ENCODE measurements around the gene TMEFF2.

TMEFF2 gene

DNA sequence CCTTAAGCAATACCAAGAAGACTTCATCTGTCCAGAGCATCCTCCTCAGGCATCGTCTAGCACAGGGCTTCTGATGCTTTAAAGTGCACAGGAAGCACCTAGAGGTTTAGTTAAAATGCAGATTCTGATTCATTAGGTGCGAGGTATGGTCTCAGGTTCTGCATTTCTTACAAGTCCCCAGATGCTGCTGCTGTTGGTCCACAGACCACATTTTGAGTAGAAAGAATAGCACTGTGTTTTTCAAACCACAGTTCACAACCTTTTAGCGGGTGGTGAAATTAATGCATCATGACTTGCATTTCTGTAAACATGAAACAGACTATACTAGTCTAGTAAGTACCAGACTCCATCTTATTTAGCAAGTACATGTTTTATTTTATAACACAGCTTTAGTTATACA lies 134.6 kb downstream of the TMEFF2 start:
- no peaks in the 10 kb centered on the region for H4K20me1 ChIP-seq (ENCODE audit: low read depth, low read length)
- no peak overlapping the region for H3K4me2 ChIP-seq (ENCODE audit: low read depth, low read length, poor library complexity, severe bottlenecking)
- H3K9me2 ChIP-seq (replicated peaks; ENCODE audit: insufficient read depth, low read length): no peaks in the 10 kb centered on the region
- no peak overlapping the region for H3K4me3 ChIP-seq (ENCODE audit: insufficient read depth, low read length, poor library complexity, severe bottlenecking)
- no peaks in the 10 kb centered on the region for H3K79me2 ChIP-seq (ENCODE audit: insufficient read depth, low read length)
- H3K27me3 ChIP-seq (ENCODE audit: low read length): peaks cover 5% of the 10 kb centered on the region; the same call in 1 of the 2 replicates
- no peak overlapping the region for H3K27ac ChIP-seq (ENCODE audit: low read depth, low read length)
- no peak overlapping the region for H2AFZ ChIP-seq (ENCODE audit: low read depth, low read length, severe bottlenecking)
- no peak for TF ChIP-seq EZH2phosphoT487 (conservative IDR thresholded peaks at IDR 0.05; ENCODE audit: low read length)
- no peak for TF ChIP-seq CTCF (IDR thresholded peaks at IDR 0.05; ENCODE audit: insufficient read depth, low read length, poor library complexity, severe bottlenecking)
- H3F3A ChIP-seq (ENCODE audit: insufficient read depth): no peaks in the 10 kb centered on the region
- no peaks in the 10 kb centered on the region for H3K36me3 ChIP-seq (ENCODE audit: low read length)
- no peaks in the 10 kb centered on the region for H3K9me3 ChIP-seq (ENCODE audit: insufficient read depth, low read length)
- no peak overlapping the region for H3K9ac ChIP-seq (ENCODE audit: low read length)

- Histone ChIP-seq H2AFZ (ENCODE audit: low read depth, low read length, severe bottlenecking) (no peak overlapping the region), H3K36me3 (ENCODE audit: low read length) (no peaks in the 10 kb centered on the region)
These were observed 135.5 kb downstream of the TMEFF2 start for GRCh38 chr2:192059266-192059665.

GRCh38 chr2:192053921-192054320 lies 140.8 kb downstream of the TMEFF2 start:
- Histone ChIP-seq H2AFZ (ENCODE audit: low read depth, low read length, severe bottlenecking) (no peak overlapping the region), H3K9ac (ENCODE audit: low read length) (no peak overlapping the region), H3K4me3 (ENCODE audit: insufficient read depth, low read length, poor library complexity, severe bottlenecking) (no peak overlapping the region), H3K9me2 (replicated peaks; ENCODE audit: insufficient read depth, low read length) (no peaks in the 10 kb centered on the region), H3K27me3 (ENCODE audit: low read length) (no peaks in the 10 kb centered on the region), H3K79me2 (ENCODE audit: insufficient read depth, low read length) (no peaks in the 10 kb centered on the region), H3F3A (ENCODE audit: insufficient read depth) (no peaks in the 10 kb centered on the region), H4K20me1 (ENCODE audit: low read depth, low read length) (no peaks in the 10 kb centered on the region), H3K36me3 (ENCODE audit: low read length) (no peaks in the 10 kb centered on the region), H3K9me3 (ENCODE audit: insufficient read depth, low read length) (no peaks in the 10 kb centered on the region), H3K4me2 (ENCODE audit: low read depth, low read length, poor library complexity, severe bottlenecking) (no peak overlapping the region), H3K27ac (ENCODE audit: low read depth, low read length) (no peak overlapping the region)
- TF ChIP-seq CTCF (IDR thresholded peaks at IDR 0.05; ENCODE audit: insufficient read depth, low read length, poor library complexity, severe bottlenecking) (no peak), EZH2phosphoT487 (conservative IDR thresholded peaks at IDR 0.05; ENCODE audit: low read length) (no peak)

More at GRCh38 chr2:192059266-192059665, 135.5 kb downstream of the TMEFF2 start:
- Histone ChIP-seq H3K27ac (ENCODE audit: low read depth, low read length) (no peak overlapping the region), H3K9me2 (replicated peaks; ENCODE audit: insufficient read depth, low read length) (no peaks in the 10 kb centered on the region), H3K4me2 (ENCODE audit: low read depth, low read length, poor library complexity, severe bottlenecking) (no peak overlapping the region), H3K9ac (ENCODE audit: low read length) (no peak overlapping the region), H3F3A (ENCODE audit: insufficient read depth) (no peaks in the 10 kb centered on the region), H3K9me3 (ENCODE audit: insufficient read depth, low read length) (no peaks in the 10 kb centered on the region), H3K27me3 (ENCODE audit: low read length) (peaks cover 5% of the 10 kb centered on the region; the same call in 1 of the 2 replicates), H4K20me1 (ENCODE audit: low read depth, low read length) (no peaks in the 10 kb centered on the region), H3K79me2 (ENCODE audit: insufficient read depth, low read length) (no peaks in the 10 kb centered on the region), H3K4me3 (ENCODE audit: insufficient read depth, low read length, poor library complexity, severe bottlenecking) (no peak overlapping the region)
- TF ChIP-seq CTCF (IDR thresholded peaks at IDR 0.05; ENCODE audit: insufficient read depth, low read length, poor library complexity, severe bottlenecking): no peak

Data from SU-DHL-6 (cell line).